Measurements from ENCODE around the gene WFIKKN2.

WFIKKN2 gene

DNA sequence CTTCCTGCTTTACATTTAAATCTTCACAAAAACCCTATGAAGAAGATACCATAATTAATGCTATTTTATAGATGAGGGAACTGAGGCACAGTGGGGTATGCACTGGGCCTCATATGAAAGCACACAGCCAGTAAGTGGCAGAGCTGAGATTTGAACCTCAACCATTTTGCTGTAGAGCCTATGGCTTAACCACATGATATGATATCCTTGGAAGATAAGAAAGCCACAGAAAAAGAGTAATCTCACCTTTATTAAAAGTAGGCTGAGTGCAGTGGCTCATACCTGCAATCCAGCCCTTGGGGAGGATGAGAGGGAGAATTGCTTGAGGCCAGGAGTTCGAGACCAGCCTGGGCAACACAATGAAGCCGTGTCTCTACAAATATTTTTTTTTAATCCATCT lies 45.8 kb downstream of the WFIKKN2 start:
- no peak for DNase-seq

GRCh38 chr17:50882851-50883250 lies 47.5 kb downstream of the WFIKKN2 start:
- DNase-seq: no peak

DNA sequence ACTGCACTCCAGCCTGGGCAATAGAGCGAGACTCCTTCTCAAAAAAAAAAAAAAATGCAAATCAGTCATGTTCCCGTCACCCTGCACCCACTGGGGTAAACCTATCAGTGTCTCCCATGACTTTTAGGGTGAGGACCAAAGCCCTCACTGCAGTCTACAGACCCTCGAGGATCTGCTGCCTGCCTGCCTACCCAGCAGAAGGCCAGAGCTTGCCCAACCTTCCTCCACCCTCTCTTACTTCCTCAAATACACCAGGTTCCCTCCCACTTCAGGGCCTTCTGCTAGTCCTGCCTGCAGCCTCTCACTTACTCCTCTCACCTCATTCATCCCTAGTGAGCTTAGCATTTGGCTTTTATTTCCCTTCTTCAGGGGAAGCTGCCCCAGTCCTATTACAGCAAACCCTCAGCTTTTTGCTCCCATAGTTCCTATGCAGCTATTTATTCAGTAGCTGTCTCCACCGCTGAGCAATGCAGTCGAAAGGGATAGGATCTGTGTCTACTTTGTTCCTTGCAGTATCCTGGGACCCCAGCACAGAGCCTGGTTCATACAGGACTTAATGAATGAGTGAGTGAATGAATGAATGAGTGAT lies 48.6 kb downstream of the WFIKKN2 start:
- no peak for DNase-seq

- DNase-seq: no peak
Observed at GRCh38 chr17:50884439-50885311, 49.3 kb downstream of the WFIKKN2 start.

DNA sequence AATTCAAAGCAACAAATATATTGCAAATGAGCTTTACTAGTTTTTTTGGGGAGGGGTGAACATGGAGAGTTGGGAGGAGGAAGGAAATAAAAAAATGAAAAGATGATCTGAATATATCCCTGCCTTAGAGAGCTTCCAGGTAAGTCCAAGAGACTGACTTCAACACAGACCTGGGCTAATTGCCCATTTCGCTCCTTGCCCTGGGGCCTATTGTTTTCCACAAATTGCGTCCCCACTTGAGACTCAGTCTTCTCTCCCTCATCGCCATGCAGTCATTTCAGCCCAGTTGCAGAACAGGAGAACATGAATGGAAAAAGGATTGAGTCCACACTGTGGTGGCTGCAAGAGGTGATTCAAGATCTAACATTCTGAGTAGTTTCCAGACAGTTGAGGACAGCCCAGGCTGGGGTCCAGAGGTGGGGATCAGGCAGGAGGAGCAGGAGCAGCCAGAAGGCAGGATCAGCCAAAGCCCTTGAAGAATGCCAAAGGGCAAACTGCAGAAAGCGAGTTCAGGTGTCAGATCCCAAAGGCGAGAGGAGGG lies 52.4 kb downstream of the WFIKKN2 start:
- DNase-seq: no peak

DNA sequence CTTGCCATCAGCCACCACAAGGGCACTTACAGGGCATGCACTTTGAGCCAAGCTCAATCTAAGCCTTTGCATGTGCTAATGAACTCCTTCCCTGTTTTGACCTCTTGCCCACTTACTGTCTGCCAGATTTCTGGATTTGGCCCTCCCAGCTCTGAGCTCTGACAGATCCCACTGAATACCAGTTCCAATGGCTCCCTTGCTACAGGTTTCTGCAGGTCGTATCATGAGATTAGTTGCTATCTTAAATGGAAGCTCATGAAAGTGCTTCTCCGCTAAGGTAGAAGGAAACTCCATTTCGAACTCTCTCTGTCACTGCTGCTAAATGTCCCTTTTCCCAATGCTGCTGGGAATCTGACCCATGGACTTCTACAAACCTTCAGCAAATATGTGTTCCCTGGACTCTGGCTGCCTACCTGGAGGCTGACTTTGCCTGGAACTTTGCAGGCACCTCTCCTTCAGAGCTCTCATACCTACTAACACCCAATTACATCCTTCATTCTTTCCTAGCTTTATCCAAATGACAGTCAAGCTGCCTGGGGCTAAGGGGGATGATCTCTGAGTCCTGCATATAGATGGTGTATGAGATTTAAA lies 54.2 kb downstream of the WFIKKN2 start:
- no peak for DNase-seq

GRCh38 chr17:50890675-50891516 lies 55.5 kb downstream of the WFIKKN2 start:
- no peak for DNase-seq

DNA sequence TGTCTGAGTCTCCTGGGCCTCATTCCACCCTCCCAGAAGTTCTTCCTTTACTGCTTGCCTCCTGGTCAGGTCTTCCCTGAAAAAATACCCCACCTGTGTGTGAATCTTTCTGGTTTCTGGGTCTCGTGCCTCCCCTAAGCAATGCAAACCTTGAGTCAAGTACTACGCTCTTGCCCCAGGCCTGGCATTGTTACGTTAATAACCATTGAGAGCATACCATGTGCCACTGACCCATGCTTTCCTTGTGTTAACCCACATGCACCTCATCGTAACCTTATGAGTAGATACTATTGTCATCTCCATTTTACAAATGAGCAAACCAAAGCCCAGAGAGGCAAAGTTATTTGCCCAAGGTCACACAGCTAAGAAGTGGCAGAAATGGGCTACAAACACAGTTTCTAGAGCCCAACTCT lies 56.2 kb downstream of the WFIKKN2 start:
- DNase-seq: no peak

Measured in NCI-H1092 (cell line).